ENCODE data around the gene ATP8A2.

Gene ATP8A2

DNA sequence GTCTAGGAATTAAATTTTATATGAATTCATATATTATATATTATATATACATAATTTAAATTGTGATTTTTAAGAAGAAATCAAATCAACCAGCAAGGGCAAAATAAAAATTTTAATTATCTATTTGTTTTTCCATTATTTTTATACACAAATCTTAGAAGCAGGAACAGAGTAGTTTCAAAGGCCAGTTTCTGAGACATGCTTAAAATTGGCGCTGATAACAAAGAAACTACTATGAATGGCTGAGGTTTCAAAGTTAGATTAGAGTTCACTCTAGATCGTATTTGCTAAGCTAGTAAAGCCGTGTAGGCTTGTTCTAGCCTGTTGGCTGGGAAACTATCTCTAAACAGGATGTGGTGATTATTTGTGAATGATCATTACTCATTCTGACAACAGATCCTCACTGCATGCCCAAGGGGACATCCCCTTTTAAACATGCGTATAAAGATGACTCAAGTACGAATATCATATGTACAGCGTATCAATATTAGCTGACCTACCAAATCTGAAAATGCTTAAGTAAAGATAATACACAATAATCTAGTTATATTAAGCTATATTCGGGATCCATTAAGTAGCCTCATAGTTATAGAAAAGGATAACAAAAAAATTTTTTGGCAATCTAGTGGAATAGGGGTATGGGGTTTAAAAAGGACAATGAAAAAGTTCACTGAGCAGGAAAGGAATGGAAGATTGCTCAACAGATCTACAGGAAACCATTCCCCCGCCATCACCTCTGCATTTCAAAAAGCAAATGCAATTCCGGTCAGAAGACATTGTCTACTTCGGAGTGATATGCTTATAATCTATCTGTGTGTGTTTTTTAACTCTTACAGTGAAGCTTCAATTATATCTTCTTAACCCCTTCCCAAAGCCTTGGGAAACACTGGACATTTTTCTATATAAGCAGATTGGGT is 529.9 kb downstream of the ATP8A2 start:
- DNase-seq = peak; percentile 43 to 51

DNA sequence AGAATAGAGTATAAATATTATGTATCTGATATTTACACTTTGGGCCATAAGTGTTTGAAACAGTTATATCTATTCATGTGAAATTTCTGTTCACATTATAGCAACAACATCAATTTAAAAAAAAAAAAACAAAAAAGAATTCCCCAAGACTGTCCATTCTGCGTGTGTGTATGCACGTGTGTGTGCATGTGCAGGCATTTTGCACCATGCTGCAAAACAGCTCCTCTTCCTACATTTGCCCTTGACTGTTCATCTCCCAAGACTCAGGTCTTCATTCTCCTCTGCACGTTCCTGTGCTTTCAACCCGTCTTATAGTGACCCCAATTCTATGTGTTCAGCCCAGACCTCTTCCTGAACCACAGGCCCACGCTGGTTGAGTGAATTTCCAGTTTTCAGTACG is 530.7 kb downstream of the ATP8A2 start:
- no peak for DNase-seq

DNA sequence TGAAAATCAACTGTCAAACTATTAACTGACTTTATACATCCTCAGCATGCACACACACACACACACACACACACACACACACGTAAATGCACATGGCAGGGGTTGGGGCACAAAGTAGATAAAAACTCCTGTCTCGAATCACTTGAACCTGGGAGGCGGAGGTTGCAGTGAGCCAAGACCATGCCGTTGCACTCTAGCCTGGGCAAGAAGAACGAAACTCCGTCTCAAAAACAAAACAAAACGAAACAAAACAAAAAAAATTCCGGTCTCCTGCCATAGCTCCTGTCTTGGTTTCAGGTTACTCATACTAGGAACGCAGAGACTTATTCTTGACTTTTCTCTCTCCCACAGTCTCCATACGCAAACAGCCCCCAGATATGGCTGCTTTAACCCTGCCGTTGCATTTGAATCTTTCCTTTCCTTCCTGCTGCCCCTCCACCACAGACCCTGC is 531.1 kb downstream of the ATP8A2 start:
- DNase-seq = no peak

DNA sequence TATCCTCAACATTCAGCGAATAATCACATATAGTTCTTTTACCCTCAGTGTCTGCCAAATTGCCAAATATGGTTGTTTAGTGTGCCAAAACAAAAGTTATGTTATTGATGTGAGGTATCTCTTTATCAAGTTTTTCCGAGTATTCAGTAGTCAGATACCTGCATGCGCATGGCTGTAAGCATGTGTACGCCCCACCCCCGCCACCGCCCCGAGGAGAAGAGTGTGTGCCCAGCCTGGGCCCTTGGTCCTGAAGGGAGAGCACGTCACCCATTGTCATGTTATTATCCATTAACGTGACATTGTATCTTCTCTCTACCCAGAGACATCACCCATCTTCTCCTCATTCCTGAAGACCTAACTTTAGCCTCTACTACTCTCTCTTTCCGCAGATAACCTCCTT is 533.1 kb downstream of the ATP8A2 start:
- DNase-seq = no peak

DNA sequence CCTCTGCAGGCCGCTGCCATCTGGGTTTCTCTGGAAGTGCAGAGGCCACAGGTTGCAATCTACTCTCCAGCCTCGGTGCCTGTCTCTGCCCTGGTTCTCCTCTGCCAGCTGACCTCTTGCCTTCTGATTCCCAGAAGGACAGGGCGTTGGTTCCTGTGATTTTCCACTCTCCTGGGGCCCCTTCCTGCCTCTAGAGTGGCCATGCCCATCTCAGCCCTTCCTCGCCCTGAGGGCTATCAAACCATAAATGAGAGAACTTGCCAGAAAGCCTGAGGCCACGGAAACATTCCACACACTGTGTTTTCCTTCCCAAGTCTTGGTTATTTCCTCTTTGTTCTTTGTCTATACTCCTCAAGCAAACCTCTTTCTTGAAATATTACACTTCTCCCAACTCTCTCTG is 533.8 kb downstream of the ATP8A2 start:
- DNase-seq = no peak

DNA sequence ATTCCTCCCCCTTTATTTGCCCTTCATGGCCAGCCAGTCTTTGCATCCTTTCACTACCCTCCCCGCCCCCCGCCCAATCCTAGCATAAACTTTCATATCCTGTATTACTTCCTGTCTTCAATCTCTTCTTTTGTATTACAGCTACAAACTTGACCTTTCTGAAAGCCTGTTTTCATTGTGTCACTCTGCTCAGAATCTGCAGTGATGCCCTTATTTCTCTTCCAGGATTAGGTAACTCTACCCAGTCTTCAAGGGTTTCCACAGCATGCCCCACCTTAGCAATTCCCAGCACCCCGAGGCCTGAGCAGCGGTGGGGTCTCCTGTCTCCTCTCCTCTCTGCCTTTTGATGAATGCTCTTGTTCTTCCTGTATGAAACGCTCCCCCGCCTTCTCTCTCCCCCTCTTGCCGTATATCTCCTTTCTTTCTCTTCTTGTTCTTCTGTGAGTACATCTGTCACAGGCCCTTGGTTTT is 534.5 kb downstream of the ATP8A2 start:
- DNase-seq = no peak

DNA sequence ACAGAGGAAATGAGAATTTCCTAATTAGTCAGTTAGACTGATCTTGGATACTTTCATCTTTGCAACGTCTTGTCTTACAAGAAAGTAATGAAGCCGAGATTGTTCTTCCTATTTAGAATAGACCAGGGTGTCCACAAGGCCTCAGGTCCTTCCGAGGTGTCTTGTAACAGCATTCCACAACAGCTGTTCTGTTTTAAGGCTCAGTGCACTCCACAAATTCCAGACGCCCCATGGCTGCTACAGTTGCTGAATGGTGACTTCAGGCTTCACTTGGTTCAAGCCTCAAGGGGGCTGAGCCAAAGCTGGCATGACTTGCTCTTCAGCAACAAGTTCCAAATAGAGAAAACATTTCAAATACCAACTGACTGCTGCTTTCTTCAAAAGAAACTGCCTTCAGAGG is 536.6 kb downstream of the ATP8A2 start:
- no peak for DNase-seq

DNA sequence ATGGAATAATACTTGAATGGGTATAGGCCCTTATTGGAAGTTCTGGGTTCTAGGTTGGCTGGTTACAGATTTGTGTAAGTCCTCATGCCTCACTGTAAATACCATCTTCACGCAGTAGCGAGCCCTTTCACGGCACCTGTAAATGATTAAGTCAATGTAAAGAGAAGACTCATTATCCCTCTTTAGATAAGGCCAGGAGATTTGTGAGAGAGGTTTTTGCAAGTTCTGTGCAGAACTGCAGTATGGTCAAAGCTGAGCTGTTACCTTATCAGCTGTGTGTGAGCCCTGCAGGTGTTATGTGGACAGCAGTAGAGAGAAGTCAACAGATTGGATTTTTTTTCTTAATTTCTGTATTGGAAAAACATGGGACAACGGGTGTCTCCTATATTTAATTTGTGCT is 538.5 kb downstream of the ATP8A2 start:
- no peak for DNase-seq

DNA sequence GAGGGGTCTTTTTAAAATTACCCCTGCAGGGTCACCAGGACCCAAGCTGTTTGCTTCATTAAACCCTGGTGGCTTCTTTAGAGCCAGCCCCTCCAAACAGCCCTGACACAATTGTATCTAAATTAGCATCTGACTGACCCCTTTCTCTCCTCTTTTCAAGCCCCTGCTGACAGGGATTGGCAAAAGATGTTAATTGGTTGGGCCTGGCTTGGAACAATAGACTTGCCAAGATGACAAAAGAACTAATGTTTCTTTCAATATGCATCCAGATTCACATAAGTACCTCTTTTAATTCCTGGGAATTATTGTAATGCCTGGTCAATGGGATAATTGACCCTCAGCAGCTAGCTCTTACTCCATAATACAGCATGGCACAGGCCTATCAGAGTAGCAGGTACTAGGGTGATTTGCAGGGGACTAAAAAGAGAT is 539.2 kb downstream of the ATP8A2 start:
- no peak for DNase-seq

DNA sequence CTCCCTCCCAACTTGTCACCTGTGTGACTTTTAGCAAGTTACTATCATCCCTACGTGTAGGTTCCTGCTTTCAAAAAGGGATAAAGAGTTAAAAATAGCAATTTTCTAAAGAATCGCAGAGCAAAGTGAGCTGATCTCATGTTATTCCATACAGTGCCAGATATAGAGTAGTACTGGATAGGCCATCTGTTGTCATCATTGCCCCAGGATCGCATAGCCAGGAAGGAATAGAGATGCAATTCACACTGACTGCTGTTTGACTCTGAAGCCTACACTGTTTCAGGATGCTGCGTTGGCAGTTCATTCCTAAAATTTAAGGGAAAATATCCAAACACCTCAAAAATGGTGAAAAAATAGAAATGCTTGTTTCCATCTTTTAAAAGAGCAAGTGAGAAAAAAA is 541.2 kb downstream of the ATP8A2 start:
- no peak for DNase-seq

DNA sequence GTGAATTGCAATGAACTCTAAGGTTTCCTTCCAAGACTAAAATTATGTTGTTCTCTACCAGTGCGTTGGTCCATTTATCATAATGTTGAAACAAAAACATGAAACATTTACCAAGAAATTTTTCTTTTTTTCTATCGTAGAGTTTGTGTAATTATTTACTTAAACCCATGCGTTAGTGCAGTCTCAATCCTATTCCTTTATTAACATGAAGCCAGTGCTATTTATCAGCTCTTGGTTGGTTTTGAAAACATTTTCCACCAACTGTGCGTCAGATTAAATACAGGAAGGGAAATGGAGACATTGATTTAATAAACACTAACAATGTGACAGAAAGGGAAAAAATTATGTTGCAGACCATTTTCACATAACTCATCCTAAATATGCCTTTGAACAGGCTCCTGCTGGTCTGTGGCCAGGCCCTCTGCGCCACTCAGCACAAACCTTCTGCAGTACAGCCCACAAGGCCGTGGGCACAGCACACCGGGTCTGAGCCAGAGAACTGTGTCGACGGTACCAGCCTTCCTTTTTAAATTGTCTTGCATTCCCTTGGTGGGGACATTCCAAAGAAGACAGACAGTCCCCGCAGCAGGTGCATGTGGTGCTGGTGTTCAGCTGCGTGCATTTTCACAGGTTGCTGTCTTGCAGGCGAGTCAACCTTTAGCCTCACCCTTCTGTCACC is 544.2 kb downstream of the ATP8A2 start:
- no peak for DNase-seq

DNA sequence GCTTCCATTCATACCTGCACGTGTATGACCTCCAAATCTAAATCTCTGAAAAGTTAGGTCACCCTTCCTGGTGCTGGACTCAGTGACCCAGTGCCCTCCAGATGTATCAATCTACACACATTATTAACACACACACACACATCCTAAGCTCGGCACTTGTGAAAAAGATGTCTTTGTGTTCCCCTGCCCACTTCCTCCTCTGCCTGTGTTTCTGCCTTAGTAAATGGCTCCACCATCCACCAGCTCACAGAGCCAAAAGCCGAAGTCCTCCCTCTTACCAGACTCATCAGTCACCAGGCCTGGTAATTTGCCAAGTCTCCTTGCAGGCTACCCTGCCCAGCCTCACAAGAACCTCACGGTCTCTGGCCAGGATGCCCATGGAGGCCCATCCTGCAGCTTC is 548.5 kb downstream of the ATP8A2 start:
- DNase-seq = no peak

DNA sequence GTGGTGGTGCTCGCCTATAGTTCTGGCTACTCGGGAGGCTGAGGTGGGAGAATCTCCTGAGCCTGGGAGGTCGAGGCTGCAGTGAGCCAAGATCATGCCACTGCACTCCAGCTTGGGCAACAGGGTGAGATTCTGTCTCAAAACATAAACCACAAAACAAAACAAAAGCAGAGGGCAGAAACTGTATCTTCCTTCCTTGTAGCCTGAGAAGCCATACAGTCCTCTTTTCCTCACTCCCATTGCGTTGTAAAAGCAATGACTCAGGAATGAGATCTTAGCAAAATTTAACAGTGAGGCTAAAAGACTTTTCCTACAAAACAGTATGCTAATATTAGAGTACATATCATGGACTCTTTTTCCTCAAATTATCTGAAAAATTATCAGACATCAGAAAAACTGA is 549.2 kb downstream of the ATP8A2 start:
- no peak for DNase-seq

DNA sequence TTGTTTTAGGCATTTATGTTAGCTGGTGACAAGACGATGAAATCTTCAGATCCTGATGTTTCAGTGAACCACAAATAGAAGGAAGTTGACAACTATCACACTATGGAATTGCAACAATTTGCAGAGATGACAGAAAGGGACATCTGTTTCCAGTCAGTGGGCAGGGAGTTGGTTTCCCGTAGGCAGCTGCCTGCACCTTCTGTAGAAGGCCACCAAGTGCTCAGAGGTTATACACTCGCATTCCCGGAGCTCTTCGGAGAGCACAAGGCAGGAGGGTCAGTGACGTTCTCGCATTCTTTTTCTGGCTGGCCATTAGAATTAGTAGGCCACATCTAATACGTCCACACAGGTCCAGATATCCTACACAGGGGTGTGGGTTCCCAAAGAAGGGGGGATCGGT is 550.6 kb downstream of the ATP8A2 start:
- peak; percentile 3 to 9 for DNase-seq

DNA sequence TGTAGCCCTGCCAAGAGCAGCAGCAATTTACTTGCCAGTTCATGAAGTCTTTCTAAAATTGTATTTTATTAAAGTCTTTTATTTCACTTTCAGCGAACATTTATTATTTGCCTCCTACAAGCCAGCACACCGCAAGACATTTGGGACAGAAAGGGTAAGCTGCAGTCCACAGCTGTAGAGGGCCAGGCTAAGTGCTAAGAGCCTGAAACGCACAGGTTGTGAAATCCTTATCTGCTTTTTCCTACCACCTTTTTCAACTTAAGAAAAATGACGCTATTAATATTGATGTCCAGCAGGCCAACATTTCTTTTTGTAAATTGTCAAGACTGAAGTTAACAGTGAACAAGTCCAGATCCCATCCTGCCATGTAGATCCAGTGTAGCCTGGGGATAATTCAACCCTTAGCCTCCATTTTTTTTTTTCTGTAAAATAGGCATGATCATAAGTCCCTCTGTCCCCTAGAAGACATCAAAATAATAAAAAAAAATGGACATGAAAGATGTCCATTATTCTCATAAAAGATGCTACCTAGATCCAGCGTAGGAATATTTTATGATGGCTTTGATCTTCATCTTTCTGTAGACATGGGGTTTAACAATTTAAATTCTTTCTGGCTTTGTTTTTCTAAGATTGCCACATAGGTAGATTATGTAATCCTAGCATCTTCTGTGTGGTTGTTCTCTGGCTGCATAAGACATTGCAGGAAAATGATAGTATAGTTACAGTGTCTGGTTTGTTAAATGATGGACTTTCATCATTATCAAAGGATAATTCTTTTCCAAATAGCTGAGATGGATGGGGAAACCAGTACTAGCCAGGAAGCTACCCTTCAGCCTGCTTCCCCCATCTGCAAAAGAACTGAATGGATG is 551.7 kb downstream of the ATP8A2 start:
- DNase-seq = no peak

DNA sequence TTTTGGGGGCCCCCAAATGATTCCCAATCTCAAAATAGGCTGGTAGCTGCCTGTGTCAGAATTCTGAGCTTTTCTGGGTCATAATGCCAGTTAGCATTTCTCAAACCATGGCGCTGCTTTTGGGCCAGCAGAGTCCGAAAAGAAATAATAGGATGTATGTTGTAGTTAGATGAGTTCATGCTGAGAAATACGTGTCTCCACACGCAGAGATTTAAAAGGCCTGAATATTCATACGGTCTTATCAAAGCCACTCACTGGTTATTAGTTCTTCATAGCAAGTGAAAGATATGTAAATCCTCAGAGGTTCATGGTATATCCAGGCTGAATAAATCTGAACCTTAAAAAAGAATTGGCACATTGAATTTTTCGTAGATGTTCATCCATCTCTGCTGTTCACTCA is 555.6 kb downstream of the ATP8A2 start:
- no peak for DNase-seq

DNA sequence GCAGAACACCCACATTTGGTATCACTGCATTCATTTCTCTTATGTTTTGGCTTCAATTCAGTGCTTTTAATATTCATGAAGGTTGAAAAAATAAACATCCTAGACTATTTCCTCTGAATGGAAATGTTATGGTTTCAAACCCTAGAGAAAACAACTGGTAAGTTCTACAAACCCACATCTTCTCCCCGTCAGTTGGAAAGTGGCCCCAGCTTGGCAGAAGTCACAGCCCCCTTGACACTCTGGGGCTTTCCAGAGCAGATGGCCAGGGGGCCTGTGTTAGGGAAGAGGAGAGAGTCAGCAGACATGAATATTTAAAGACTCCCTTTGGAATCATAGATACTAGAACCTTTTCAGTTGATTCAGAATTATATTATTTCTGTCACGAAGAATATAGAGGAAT is 556.2 kb downstream of the ATP8A2 start:
- no peak for DNase-seq

DNA sequence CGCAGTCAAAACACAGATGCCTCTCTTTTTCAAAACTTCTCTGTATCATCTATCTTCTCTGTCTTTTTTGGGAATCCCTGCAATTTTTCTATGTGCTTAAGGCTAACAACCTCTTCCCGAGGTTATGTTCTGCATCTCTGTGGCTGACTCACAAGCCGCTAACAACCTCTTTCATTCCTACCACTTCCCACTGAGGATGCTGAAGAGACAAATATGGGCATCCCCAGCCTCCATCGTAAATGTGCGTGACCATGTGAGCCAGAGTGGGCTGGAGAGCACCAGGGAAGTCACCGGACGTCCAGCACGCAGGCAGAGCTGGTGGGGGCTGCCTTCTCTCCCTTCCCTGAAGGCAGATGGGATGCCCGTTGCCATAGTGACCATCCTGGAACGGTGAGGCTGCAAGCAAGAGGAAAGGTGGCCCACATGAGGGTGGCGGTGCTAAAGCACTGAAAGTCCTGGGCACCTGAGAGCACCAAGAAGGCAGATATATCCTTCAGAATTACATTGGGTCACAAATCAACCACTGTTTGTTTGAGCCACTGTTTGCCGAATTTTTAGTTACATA is 557.2 kb downstream of the ATP8A2 start:
- no peak for DNase-seq

DNA sequence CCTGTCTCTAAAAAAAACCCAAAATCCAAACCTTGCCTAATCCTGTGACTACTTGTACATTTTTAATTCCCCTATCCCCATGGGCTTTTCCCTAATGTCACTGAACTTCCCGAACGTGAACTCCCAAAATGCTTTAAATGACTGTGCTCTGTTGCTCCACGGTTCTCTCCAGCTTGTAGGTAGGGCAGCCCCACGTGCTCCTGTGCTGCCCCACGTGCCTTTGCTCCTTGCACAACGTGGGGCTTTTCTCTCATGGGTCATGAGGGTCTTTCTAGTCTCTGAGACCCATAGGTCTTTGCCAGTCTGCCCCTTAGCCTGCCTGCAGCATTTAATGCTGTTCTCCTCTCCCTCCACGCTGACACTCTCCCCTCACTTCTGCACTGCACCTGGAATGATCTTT is 558.0 kb downstream of the ATP8A2 start:
- DNase-seq = no peak

DNA sequence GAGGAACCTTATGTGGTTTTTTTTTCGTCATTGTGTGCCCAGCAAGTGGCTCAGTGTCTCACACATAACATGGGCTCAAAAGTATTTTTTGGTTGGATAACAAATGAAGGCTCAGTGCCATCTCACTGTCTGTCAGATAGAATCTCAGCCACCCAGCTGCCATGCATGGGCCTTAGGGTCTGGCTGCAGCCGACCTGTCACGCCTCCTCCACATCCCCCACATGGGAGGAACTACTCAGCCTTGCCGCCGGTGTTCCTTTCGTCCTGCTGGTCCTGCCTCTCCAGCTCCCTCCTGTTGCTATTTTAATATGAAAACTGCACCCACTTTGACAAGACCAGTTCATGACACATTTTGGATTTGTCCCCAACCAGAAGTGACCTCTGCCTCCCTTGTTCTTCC is 558.9 kb downstream of the ATP8A2 start:
- no peak for DNase-seq

DNA sequence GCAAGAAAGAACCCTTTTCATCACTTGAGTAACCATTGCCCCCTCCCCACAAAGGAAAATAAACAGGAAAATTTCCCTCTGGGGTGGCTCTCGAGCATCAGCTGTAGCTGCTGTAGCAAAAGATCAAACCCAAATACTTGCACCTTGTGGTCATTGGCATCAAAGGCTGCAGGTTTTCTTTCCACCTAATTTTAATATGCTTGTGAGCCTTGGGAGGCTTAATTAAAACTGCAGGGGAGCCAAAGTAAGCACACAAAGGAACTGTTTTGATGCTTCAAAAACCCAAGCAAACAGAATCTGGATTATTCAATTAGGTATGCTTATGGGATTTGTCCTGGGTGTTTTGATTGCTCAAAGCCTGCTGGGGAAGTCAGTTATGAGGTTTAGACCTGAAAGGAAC is 560.6 kb downstream of the ATP8A2 start:
- DNase-seq = no peak

DNA sequence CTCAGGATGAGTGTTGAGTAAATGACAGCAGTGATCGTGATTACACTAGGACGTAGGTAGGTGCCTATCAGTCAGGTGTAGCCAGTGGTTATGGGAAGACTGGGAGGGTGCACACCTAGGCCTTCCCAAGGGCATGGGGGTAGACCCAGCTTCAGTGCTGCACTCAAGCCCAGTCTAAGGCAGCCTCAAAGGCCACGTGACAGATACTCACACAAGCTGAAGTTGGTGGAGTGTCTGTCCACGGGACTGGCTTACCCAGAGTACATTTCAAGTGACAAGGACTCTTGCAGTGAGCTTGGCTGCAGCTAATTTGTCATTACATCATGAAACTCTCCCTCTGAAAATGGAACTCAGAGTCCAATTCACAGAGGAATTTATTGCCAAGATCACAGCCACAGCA is 561.7 kb downstream of the ATP8A2 start:
- no peak for DNase-seq

DNA sequence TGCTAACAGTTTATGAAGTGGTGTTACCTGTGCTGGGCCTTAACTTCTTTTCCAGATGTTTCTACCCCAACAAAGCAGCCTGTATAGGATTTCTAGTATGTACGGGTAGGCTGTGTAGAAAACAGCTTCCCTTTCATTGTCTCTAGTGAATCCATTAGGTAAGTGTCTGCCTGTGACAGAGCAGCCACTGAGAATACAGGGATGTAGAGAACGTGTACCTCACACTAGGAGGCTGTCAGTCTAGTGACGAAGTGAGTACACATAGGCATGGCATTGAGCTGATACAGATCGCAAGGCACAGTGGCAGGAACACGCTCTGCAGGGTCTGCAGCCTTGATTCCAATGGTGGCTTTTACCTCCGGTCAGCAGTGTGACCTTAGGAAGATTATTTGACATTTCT is 562.4 kb downstream of the ATP8A2 start:
- DNase-seq = no peak
